GM19238 (cell line): Measurements from ENCODE around the gene FSTL3.
"Not testable (repeated sequence)": the region's sequence is repeated elsewhere in the genome, so short reads cannot be mapped to it uniquely, and the experiment has no call there.

Experiments used
- DNase-seq: peaks from one replicate; pipeline ENCODE4 v3.0.0; 2011; ENCODE audit warnings: low spot score; ENCODE audit not compliant: insufficient read length

The FSTL3 gene

DNA sequence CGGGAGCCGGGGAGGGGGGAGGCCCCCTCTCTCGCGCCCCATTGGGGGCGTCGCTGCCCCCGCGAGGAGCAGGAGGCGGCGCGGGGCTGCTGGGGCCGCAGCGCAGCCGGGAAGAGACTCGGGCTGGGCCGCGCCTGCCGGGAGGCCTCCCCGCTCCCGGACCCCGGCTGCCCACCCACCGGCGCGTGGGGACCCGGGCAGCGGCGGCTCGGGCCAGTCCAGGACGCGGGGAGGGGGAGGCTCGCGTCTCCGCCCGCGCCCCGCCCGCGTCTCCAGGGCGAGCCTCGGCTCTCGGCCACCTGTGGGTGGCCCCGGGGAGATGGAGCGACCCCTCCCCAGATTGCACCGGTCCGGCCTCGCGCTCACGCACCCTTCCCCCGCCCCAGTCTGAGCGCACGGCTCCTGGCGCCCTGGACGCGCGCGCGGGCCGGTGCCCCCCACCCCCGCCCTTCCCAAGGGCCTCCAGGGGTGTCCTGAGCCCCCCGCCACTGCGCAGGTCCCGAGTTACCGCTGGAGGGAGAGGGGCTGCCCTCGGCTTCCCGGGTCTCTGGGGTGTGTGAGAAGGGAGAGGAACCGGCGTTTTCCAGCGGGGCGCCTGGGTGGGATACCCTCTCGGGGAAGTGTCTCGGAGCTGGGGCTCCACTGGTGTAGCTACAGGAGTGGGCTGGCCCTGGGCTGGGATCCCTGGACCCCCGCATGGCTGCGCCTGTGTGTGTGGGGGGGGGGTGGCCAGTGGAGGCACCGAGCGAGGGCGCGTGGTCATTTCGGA lies 33.2 kb downstream of the FSTL3 start:
- DNase-seq, result no peak

DNA sequence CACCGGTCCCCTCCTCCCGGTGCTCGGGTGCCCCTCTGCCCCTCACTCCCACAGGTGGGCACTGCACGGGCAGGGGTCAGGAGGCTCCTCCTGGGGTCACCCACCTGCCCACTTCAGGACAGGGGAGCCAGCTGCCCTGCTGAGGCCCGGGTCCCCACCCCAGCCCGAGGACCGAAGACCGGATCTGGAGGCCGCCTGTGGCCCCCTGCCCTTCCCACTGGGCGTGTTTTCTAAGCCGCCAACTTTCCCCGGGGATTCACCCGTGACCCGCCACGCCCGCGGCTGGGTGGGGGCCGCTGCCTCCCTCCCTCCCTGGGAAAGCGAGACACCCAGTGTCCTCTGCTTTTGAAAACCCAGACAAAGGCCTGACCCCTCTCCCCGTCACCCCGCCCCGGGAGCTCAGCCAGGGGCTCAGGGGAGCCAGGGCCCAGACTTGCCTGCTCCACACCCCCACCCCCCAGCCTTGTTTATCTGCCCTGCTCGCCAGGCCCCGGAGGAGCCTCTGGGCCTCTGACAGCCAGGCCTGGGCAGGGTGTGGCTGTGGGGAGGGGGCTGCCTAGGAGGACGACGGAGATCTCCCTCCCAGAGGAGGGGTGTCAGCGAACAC lies 33.9 kb downstream of the FSTL3 start:
- DNase-seq, result no peak

DNA sequence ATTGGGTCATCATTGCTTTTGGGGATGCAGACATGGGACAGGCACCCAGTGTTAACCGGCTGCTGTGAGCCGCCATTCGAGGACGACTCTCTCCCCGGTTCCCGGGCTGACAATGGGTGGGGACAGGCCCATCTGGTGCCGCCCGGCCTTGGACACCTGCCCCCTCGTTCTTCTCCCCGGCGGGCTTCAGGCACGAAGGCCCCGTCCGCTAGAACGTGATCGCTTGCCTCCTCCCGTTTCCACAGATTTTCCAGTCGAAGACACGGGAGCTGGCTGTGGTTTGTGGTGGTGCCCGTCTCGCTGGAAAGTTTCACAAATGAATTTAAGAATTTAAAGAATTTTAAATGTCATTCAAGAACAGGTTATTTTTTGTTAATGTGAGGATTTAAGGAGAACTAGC lies 34.6 kb downstream of the FSTL3 start:
- DNase-seq, result no peak

DNA sequence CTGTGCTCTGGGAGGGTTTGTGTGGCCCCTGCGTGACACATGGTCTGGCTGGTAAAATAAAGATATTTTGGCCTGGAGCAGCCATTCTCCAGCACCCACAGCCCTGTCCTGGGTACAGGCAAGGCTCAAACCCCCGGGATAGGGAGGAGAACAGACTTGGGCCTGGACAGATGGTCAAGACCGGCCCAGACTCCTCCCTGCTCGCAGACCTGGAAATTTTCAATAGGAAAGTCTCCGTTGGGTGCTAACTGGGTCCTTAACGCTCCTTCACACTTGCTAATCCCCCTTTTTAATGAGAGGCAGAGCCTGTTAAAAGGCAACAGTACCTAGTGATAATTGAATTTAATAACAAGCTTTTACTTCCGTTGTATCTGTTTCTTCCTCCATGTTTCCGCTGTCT lies 35.1 kb downstream of the FSTL3 start:
- DNase-seq, result no peak

DNA sequence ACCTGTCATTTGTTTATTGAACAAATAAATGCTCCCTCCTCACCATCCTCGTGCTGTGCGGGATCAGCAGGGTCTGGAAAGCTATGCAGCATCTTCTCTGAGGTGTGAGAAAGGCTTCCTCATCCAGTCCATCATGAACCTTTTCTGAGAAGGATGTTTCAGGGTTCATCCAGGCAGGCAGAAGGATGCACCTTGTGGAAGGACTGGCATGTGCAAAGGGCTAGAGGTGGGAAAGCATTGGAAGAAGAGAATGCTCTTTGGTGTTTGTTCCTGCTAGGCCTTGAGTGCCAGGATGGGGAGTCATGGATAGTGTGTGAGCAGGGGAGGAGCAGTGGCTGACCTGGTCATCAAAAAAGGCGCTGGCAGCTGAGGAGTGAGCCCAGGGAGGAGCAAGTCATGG lies 39.2 kb downstream of the FSTL3 start:
- DNase-seq, result no peak

DNA sequence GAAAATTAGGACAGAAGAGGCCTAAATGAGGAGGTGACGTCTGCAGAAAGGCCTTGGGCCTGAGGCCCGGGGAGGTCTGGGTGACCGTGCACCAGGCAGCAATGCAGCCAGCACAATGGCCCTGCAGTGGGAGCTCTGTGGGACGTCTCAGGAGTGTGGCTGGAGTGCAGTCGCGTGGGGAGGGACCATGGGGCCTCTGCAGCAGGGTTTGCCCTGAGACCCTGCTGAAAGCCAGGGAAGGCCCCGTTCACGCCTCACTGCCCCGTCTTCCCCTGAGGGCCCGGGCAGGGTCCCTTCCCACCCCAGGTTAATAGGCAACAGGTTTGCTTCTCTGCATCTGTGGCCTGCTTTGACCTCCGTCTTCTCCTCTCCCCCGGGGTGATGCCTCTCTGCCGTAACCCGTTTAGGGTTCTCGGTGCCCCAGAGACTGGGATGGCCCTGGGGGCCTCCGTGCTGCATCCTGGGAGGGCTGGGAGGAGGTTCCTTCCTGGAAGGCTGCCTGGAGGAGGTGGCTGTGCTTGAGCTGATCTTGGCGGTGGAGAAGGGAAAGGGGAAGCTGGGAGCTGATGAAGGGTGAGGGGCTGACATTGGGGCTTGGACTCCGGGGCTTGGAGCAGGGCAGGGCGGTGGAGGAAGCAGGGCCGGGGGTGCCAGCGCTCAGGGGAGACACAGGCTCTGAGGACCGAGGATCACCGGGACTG lies 42.2 kb downstream of the FSTL3 start:
- no peak for DNase-seq

DNA sequence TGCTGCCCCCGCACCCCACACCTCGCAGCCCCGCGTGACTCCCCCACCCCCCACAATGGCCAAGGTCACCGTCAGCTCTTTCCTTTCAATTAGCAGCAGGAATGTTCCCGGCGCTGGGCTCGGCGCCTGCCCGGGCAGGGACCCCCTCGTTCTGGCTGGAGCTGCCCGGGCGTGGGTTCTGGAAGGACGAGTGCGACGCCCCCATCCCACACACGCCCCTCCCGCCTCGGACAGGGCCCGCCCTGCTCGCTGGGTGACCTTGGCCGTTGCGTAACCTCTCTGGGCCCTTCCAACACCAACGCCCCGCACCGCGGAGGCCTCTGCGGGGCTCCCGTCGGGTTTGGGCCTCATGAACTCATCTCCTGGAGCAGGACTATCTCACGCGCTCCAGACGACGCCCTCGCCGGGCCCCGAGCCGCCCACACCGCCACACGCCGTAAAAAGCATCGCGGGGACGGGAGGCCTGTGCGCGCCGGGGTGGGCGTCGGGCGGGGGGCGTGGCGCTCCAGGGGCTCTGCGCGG lies 42.9 kb downstream of the FSTL3 start:
- no peak for DNase-seq

DNA sequence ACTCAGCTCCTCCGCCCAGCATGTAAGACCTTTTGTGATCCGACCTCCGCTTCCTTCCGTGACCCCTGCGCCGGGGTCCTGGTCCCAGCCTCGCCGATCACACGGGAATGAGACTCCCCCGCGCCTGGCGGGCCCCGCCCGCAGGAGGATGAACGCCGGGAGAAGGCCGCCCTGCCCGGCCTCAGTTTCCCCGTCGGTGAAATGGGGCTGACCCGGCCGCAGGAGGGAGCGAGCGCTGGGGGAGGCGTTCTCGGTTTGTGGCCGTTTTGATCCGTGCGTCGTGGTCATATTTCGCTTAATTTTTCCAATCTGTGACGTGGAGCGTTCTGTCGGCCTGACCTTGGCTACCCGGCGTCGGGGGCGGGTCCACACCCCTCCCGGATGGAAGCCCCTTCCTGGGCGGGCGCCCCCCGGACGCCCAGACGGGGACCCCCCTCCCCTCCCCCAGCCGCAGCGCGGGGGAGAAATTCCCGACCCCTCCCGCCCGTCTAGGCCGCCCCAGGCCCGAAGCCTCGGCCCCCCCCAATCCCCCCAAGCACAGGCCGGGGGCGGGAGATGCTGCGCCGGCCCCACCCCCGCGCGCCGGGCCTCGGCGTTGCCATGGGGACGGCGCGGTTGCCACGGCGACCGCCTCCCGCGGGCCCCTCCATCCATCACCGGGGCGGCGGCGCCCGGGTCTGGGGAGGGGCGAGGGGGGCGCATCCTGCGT lies 43.6 kb downstream of the FSTL3 start:
- DNase-seq, result no peak

DNA sequence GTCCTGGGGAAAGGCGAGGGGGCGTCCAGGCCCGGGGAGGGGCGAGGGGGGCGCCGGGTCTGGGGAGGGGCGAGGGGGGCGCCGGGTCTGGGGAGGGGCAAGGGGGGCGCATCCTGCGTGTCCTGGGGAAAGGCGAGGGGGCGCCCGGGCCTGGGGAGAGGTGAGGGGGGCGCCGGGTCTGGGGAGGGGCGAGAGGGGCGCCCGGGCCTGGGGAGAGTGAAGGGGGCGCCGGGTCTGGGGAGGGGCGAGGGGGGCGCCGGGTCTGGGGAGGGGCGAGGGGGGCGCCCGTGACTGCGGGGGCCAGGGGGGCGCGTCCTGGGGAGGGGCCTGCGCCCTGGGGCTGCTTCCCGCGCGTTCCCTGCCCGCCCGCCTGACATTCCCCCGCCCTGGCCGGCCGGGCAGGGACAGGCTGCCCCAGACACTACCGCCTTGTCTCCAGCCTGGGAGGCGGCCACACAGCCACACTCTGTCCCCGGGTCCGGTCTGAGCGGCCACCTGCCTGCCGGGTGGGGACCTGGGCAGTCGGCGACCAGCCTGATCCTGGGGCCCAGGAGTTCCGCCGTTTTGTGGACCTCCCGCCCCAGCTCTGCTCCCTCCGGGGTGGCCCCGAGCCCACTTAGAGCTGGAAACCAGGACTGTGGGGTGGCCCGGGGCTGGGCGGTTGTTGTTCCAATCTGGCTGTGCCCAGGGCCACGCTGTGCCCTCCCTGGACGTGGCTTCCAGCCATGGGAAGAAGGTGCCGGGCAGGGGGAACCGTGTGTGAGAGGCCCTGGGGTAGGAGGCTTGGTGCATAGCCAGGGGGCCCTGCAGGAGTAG lies 44.4 kb downstream of the FSTL3 start:
- DNase-seq, result no peak

DNA sequence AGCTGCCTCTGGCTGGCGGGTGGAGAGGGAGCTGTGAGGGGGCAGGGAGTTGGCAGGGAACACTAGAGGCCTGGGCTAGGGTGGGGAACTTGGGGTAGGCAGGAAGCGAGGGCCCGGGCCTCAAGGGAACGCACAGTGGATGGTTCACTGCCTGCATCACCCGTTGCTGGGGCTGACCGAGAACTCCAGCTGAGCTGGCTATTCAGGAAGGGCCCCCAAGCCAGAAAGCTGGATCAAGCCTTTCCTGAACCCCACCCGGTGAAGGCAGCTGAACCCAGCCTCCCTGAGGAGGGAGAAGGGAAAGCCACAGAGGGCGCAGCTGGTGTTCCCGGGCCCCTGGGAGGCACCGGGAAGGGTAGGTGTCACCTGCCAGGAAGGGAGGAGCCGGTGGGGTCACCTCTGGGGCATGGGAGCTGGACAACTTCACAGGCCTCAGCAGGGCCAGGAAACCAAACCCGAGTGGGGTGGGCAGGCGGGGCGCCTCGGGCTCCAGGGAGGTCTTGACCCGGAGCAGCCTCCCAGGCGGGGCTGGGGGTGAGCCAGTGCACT lies 46.4 kb downstream of the FSTL3 start:
- no peak for DNase-seq

DNA sequence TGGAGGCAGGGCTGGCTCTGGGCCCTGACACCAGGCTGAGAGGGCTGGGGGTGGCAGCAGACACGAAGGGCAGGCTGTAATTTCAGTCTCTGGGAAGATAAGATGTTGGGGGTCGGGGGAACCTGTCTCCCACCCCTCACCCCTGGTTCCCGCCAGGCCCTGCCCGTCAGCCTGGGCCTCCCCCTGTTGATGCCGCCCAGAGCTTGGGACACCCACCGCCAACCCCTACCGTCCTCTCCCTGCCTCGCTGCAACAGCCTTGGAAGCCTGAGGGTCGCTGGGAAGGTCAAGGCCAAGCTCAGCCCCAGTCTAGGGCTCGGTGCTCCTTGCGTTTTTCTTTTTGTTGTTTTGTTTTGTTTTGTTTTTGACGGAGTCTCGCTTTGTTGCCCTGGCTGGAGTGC lies 47.1 kb downstream of the FSTL3 start:
- no peak for DNase-seq

DNA sequence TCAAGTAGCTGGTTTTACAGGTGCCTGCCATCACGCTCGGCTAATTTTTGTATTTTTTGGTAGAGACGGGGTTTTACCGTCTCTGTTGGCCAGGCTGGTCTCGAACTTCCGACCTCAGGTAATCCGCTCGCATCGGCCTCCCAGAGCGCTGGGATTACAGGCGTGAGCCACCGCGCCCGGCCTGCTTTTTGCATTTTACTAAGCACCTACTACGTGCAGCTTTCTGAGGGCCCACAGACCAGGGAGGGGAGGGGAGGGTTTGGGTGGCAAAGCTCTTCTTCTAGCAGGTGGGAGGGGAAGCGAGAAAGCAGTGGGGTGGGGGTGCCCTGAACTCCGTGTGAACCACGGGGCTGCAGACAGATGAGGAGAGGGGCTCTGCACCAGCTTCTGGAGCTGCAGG lies 47.5 kb downstream of the FSTL3 start:
- no peak for DNase-seq

DNA sequence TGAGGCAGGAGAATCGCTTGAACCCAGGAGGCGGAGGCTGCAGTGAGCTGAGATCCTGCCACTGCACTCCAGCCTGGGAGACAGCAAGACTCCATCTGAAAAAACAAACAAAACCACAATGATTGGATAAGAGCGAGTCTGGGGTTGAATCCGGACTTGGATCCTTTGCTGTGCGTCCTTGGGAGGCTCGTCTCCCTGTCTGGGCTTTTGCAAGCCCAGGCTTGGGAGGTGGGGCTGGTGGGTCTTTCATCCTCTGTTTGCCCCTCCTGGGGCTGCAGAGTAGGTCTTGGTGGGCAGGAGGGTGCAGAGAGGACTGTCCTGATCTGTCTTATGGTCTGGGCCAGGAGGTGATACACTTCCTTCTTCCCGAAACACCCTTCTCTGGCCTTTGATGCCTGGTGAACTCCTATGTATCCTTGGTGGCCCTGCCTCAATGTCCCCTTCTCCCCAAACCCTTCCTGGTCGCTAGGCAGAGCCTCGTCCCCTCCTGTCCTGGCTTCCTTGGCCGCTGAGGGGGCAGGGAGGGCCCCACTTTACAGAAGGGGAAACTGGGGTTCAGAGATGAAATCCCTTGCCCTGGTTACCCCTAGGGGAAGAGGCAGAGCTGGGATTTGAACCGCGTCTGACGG lies 49.4 kb downstream of the FSTL3 start:
- DNase-seq, result no peak

DNA sequence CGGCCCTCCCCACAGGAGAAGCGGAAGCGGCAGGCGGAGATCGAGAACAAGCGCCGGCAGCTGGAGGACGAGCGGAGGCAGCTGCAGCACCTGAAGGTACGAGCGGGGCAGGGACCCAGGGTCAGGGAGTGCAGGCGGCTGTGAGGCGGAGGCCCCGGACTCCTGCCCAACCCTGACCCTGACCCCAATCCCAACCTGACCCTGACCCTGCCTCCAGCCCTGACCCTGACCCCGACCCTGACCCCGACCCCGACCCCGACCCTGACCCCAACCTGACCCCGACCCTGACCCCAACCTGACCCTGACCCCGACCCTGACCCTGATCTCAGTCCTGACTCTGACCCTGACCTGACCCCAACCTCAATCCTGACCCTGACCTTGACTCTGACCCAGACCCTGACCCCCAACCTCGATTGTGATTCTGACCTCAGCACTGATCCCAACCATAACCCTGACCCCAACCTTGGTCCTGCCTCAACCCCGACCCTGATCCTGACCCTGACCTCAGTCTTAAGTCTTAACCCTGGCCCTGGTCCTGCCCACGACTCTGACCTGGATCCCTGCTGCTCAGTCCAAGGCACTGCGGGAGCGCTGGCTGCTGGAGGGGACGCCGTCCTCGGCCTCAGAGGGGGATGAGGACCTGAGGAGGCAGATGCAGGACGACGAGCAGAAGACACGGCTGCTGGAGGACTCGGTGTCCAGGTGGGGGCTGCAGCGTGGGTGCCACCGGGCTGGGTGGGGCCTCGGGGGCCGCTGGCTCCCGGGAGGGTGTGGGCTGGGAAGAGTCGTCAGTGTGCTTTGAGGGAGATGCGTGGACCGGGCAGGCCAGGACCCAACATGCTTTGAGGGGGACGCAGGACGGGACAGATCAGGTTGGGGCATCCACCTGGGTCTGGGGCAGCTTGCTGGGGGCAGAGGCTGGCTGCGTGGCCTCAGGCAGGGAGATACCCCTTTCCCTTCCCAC lies 51.1 kb downstream of the FSTL3 start:
- no peak for DNase-seq

DNA sequence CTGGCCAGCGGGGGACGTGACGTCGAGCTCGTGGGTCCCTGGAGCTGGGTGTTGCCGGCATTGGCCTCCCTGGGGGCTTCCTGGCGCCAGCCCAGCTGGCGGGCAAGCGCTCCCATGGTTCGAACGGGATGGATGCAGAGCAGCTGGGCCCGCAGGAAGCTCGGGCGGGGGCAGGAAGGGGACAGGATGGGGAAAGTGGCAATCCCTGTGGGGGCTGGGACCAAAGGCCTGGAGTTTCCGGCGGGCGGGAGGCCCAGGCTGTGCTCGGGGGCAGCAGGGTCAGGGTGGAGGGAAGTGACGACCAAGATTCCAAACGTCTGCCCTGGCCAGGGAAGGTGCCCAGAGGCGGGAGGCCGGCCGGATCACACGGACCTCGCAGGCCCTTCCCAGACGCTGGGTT lies 51.8 kb downstream of the FSTL3 start:
- no peak for DNase-seq

DNA sequence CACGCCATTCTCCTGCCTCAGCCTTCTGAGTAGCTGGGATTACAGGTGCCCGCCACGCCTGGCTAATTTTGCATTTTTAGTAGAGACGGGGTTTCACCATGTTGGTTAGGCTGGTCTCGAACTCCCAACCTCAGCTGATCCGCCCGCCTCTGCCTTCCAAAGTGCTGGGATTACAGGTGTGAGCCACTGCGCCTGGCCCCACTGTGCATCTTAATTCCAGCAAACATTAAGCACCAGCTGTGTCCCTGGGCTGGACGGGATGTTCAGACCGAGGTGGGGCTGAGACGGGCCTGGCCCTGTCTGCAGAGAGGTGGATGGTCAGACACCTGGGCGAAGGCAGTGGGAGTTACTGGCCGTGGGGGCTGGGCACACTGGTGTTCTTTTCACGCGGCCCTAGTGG lies 53.4 kb downstream of the FSTL3 start:
- not testable (repeated sequence) for DNase-seq

DNA sequence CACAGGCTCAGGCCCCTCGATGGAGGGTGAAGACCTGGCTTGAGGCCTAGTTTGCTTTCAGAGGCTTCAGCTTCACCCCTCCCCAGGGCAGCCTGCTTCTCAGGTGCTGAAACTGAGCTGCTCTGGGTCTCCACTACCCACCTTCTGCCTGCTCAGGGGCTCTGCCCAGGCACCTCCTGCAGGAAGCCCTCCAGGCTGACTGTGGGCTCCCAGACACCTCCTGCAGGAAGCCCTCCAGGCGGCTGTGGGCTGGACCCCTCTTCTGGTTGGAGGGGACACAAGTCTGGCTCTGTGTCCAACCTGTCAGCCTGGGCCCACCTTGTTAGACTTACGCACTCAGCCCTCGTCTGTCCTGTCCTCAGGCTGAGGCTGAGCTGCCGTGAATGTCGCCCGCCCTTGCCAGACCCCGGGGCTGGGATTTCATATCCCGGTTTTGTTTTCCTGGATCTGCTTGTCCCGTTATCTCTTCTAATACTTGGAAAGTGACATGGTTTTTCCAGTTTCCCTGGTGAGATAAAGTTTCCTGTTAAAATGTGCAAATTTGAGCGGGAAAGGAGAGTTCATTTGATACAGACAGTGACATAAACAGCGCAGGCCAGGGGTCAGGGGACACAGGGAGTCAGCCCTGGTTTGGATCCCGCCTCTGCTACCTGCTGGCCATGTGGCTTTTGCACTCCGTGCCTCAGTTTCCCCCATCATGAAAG lies 53.9 kb downstream of the FSTL3 start:
- DNase-seq, result no peak

DNA sequence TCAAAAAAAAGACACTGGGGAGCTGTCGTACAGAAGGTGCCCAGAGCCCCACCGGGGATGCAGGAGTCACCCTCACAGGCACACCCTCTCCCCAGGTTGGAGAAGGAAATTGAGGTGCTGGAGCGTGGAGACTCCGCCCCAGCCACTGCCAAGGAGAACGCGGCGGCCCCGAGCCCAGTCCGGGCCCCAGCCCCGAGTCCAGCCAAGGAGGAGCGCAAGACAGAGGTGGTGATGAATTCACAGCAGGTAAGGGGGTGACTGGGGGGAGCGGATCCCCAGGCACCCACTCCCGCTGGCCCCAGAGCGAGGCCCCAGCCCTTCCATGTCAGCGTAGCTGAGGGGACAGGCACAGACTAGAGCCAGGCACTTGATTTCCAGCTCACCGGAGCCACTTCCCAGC lies 54.8 kb downstream of the FSTL3 start:
- no peak for DNase-seq
